H9 (cell line): ENCODE measurements around the gene TRPM8. TPM values are rescaled to one million over a fixed set of nuclear protein-coding genes. Genes with fewer than 3 reads are reported as not detected.

Experiments used
- DNase-seq: peaks from one replicate; pipeline ENCODE4 v3.0.0-alpha.2; 2017
- H2AFZ ChIP-seq: one replicate; pipeline ENCODE4 v1.6.1; 2013; ENCODE audit warnings: mild to moderate bottlenecking, low read length, control low read depth, moderate library complexity
- H2AK5ac ChIP-seq: 2 replicates; pipeline ENCODE4 v1.6.1; 2013; ENCODE audit warnings: low read length, control low read depth, mixed read lengths; ENCODE audit not compliant: insufficient read length
- H2BK120ac ChIP-seq: one replicate; pipeline ENCODE4 v1.6.1; 2013; ENCODE audit warnings: low read depth, mild to moderate bottlenecking, low read length, control low read depth, inconsistent platforms; ENCODE audit not compliant: poor library complexity, severe bottlenecking
- H2BK12ac ChIP-seq: 2 replicates; pipeline ENCODE4 v1.6.1; 2013; ENCODE audit warnings: low read length, control low read depth, mixed read lengths, low read depth; ENCODE audit not compliant: insufficient read length
- H2BK15ac ChIP-seq: 2 replicates; pipeline ENCODE4 v1.6.1; 2013; ENCODE audit warnings: low read depth, low read length, control low read depth
- H2BK20ac ChIP-seq: one replicate; pipeline ENCODE4 v1.6.1; 2013; ENCODE audit warnings: low read depth, mild to moderate bottlenecking, low read length, control low read depth, inconsistent platforms; ENCODE audit not compliant: poor library complexity, severe bottlenecking
- H2BK5ac ChIP-seq: 2 replicates; pipeline ENCODE4 v1.6.1; 2013; ENCODE audit warnings: low read length, control low read depth, mixed read lengths; ENCODE audit not compliant: insufficient read length
- H3K14ac ChIP-seq: 2 replicates; pipeline ENCODE4 v1.6.1; 2013; ENCODE audit warnings: low read length, control low read depth; ENCODE audit not compliant: insufficient read depth
- H3K18ac ChIP-seq: 2 replicates; pipeline ENCODE4 v1.6.1; 2013; ENCODE audit warnings: low read depth, mild to moderate bottlenecking, mixed read lengths, low read length, control low read depth; ENCODE audit not compliant: insufficient read length
- H3K23ac ChIP-seq: 2 replicates; pipeline ENCODE4 v1.6.1; 2013; ENCODE audit warnings: low read length, control low read depth, mixed read lengths, low read depth; ENCODE audit not compliant: insufficient read length
- H3K23me2 ChIP-seq: 2 replicates; pipeline ENCODE4 v1.6.1; 2013; ENCODE audit warnings: low read depth, mild to moderate bottlenecking, mixed read lengths, low read length, control low read depth; ENCODE audit not compliant: insufficient read length, poor library complexity, severe bottlenecking
- H3K27ac ChIP-seq: 2 replicates; pipeline ENCODE4 v1.5.1; 2013; ENCODE audit warnings: low read length, control low read depth, mixed read lengths, low read depth; ENCODE audit not compliant: insufficient read length
- H3K27me3 ChIP-seq: 2 replicates; pipeline ENCODE4 v1.6.1; 2013; ENCODE audit warnings: low read length, control low read depth, inconsistent platforms; ENCODE audit not compliant: insufficient read depth
- H3K4ac ChIP-seq: 2 replicates; pipeline ENCODE4 v1.6.1; 2013; ENCODE audit warnings: low read depth, mild to moderate bottlenecking, control low read depth, inconsistent platforms, low read length, moderate library complexity
- H3K4me1 ChIP-seq: 2 replicates; pipeline ENCODE4 v1.6.1; 2013; ENCODE audit warnings: low read length, control low read depth, inconsistent platforms; ENCODE audit not compliant: insufficient read depth
- H3K4me2 ChIP-seq: 2 replicates; pipeline ENCODE4 v1.6.1; 2013; ENCODE audit warnings: low read length, control low read depth, mixed read lengths; ENCODE audit not compliant: insufficient read length, insufficient read depth
- H3K56ac ChIP-seq: 2 replicates; pipeline ENCODE4 v1.6.1; 2013; ENCODE audit warnings: low read depth, mild to moderate bottlenecking, mixed read lengths, low read length, control low read depth; ENCODE audit not compliant: insufficient read length
- H3K79me1 ChIP-seq: 2 replicates; pipeline ENCODE4 v1.6.1; 2013; ENCODE audit warnings: low read depth, mild to moderate bottlenecking, moderate library complexity, low read length, control low read depth, inconsistent platforms; ENCODE audit not compliant: insufficient read depth, poor library complexity, severe bottlenecking
- H3K79me2 ChIP-seq: 2 replicates; pipeline ENCODE4 v1.6.1; 2013; ENCODE audit warnings: low read length, control low read depth, inconsistent platforms; ENCODE audit not compliant: insufficient read depth
- H3K9ac ChIP-seq: 2 replicates; pipeline ENCODE4 v1.6.1; 2013; ENCODE audit warnings: low read length, control low read depth, mixed read lengths; ENCODE audit not compliant: insufficient read length; ENCODE audit errors: extremely low read depth
- H3K9me3 ChIP-seq: one replicate; pipeline ENCODE4 v1.6.1; 2013; ENCODE audit warnings: low read depth, low read length, inconsistent platforms; ENCODE audit not compliant: control insufficient read depth
- H3T11ph ChIP-seq: one replicate; pipeline ENCODE4 v1.6.1; 2013; ENCODE audit warnings: mild to moderate bottlenecking, low read length, control low read depth, inconsistent platforms
- H4K20me1 ChIP-seq: one replicate; pipeline ENCODE4 v1.6.1; 2013; ENCODE audit not compliant: control insufficient read depth, insufficient read length, insufficient read depth
- H4K5ac ChIP-seq: 2 replicates; pipeline ENCODE4 v1.6.1; 2013; ENCODE audit warnings: low read depth, mild to moderate bottlenecking, mixed read lengths, low read length, control low read depth; ENCODE audit not compliant: insufficient read length
- H4K8ac ChIP-seq: replicated peaks from 2 replicates; pipeline ENCODE4 v1.6.1; 2013; ENCODE audit warnings: low read length, control low read depth, mixed read lengths, low read depth; ENCODE audit not compliant: insufficient read length
- H4K91ac ChIP-seq: 2 replicates; pipeline ENCODE4 v1.6.1; 2013; ENCODE audit warnings: low read depth, mild to moderate bottlenecking, moderate library complexity, mixed read lengths, low read length, control low read depth; ENCODE audit not compliant: insufficient read length
- H3K27ac Mint-ChIP-seq, 3 experiments: 2 replicates in 2 of 3; 3 replicates in 1 of 3; pipeline ENCODE4 v1.8.0; 2020 to 2021; ENCODE audit warnings: mixed read lengths in 3 of 3, mild to moderate bottlenecking in 1 of 3, moderate library complexity in 1 of 3
- H3K27me3 Mint-ChIP-seq: 2 replicates; pipeline ENCODE4 v1.8.0; 2021; ENCODE audit warnings: low read depth, mild to moderate bottlenecking, moderate library complexity, mixed read lengths
- H3K36me3 Mint-ChIP-seq, 3 experiments: 2 replicates in 2 of 3; 3 replicates in 1 of 3; pipeline ENCODE4 v1.8.0; 2020 to 2021; ENCODE audit warnings: low read depth in 3 of 3, mixed read lengths in 3 of 3; ENCODE audit not compliant: insufficient read depth in 1 of 3
- H3K4me1 Mint-ChIP-seq, 2 experiments: 2 replicates each; pipeline ENCODE4 v1.8.0; 2020; ENCODE audit warnings: mixed read lengths in 2 of 2
- H3K4me3 Mint-ChIP-seq, 2 experiments: 2 replicates in 1 of 2; 3 replicates in 1 of 2; pipeline ENCODE4 v1.8.0; 2020 to 2021; ENCODE audit warnings: mild to moderate bottlenecking in 2 of 2, mixed read lengths in 2 of 2, moderate library complexity in 1 of 2
- H3K9me3 Mint-ChIP-seq, 2 experiments: 2 replicates in 1 of 2; 3 replicates in 1 of 2; pipeline ENCODE4 v1.8.0; 2020; ENCODE audit warnings: mild to moderate bottlenecking in 2 of 2, mixed read lengths in 2 of 2, moderate library complexity in 1 of 2
- CTCF ChIP-seq: fragments of 200-600 bp; sonication (generic); conservative IDR thresholded peaks from 3 replicates; pipeline ENCODE4 v1.8.0; 2021; ENCODE audit warnings: antibody characterized with exemption, mild to moderate bottlenecking
- WGBS: extraction: QIAGEN DNeasy Blood & Tissue Kit; methylation state at CpG from one replicate; pipeline ENCODE4 v1.1.7; 2013; ENCODE audit warnings: missing lambda C conversion rate, low lambda C conversion rate, mixed read lengths; ENCODE audit not compliant: insufficient read length; ENCODE audit errors: extremely low coverage; 5-methylcytosine and 5-hydroxymethylcytosine counted together
- total RNA-seq: library from RNA; stranded (reverse); gene quantifications from 2 replicates; pipeline ENCODE4 v1.2.1, GENCODE V29; 2021

TRPM8 gene
- total RNA-seq, 1 experiment from 2014 or later = 0.28 TPM

GRCh38 chr2:234020332-234020731 is 103.2 kb downstream of the TRPM8 start:
- Mint-ChIP-seq H3K4me1 (no peaks in the 10 kb centered on the region), H3K27me3 (peaks cover 11% of the 10 kb centered on the region), H3K36me3 (peaks cover 1 to 13% (median 3%) of the 10 kb centered on the region in 3 experiments; a peak in 4 of 7 replicates), H3K9me3 (peaks cover 20 to 25% of the 10 kb centered on the region in 2 experiments), H3K4me3 (no peak overlapping the region), H3K27ac (no peak overlapping the region)
- Histone ChIP-seq H3K18ac (no peak overlapping the region), H2BK12ac (no peak overlapping the region), H3K23ac (no peak overlapping the region), H3K14ac (no peak overlapping the region), H3K27me3 (no peaks in the 10 kb centered on the region), H4K20me1 (no peaks in the 10 kb centered on the region), H3K79me1 (no peaks in the 10 kb centered on the region), H4K8ac (no peak overlapping the region), H3K4me1 (no peaks in the 10 kb centered on the region), H2AFZ (no peak overlapping the region), H2BK15ac (no peak overlapping the region), H3K27ac (no peak overlapping the region), H3K79me2 (no peaks in the 10 kb centered on the region; the same call in 1 of the 2 replicates), H3K4me2 (no peak overlapping the region), H3T11ph (no peak overlapping the region), H3K4ac (no peak overlapping the region), H3K56ac (no peak overlapping the region), H3K23me2 (no peaks in the 10 kb centered on the region), H2BK120ac (no peak overlapping the region), H2AK5ac (no peak overlapping the region), H2BK5ac (no peak overlapping the region), H3K9ac (no peak overlapping the region), H4K91ac (no peak overlapping the region), H4K5ac (no peak overlapping the region), H3K9me3 (no peaks in the 10 kb centered on the region), H2BK20ac (no peak overlapping the region)
- no CpG with 5 or more reads among the region's 2 CpGs for WGBS
- DNase-seq = no peak
- TF ChIP-seq CTCF = no peak
